HCT116 (cell line): ENCODE data around the gene NT5C3A. TPM values are rescaled to one million over a fixed set of nuclear protein-coding genes. Genes with fewer than 3 reads are reported as not detected.

ENCODE experiments used
- ATAC-seq: fragments of 200-7000 bp; cut with Tn5 transposase; 2 replicates; pipeline ENCODE4 v1.9.1; 2020; ENCODE audit warnings: mild to moderate bottlenecking, moderate library complexity
- BruUV-seq: library from RNA; stranded (reverse); fragments of 400-500 nt; replicated peaks from 2 replicates; lab custom pipeline; 2021; lab: Mats Ljungman, UMichigan
- CTCF ChIA-PET: fragments of 300-600 bp; sonication (Branson Sonifier 250); formaldehyde crosslinking; loops from one replicate; lab custom pipeline; 2021; ENCODE audit warnings: antibody characterized with exemption; lab: Charles Lee
- POLR2A ChIA-PET: fragments of 300-600, 350-600 bp; sonication (Branson Sonifier 250); formaldehyde crosslinking; loops from one replicate; lab custom pipeline; 2021; ENCODE audit warnings: antibody characterized with exemption; lab: Charles Lee
- RAD21 ChIA-PET, 2 experiments: fragments of 300-600 bp; sonication (Branson Sonifier 250); formaldehyde crosslinking; loops; one replicate each; lab custom pipeline; 2023; ENCODE audit warnings: low total read pairs in 2 of 2; ENCODE audit not compliant: uncharacterized antibody in 2 of 2, unreplicated experiment in 2 of 2, low non-redundant PET in 1 of 2; lab: Charles Lee
- DNase-seq: peaks from one replicate; pipeline ENCODE4 v3.0.0-alpha.2; 2010; ENCODE audit warnings: low read depth, low spot score
- H2AFZ ChIP-seq: fragments of 200-600 bp; shearing (Covaris generic), sonication (generic); 2 replicates; pipeline ENCODE4 v1.6.1; 2017; ENCODE audit warnings: low read depth, mixed run types, mixed read lengths, antibody characterized with exemption, low read length; ENCODE audit not compliant: poor library complexity, severe bottlenecking
- H3K27ac ChIP-seq: 2 replicates; pipeline ENCODE4 v1.5.1; 2012; ENCODE audit warnings: low read depth, low read length
- H3K27me3 ChIP-seq: fragments of 200-600 bp; sonication (generic); 2 replicates; pipeline ENCODE4 v1.6.1; 2016; ENCODE audit warnings: mixed run types, low read length, mixed read lengths; ENCODE audit not compliant: insufficient read depth
- H3K36me3 ChIP-seq, 2 experiments: fragments of 200-500 bp in 1 of 2; fragments of 200-600 bp in 1 of 2; sonication (Bioruptor generic) in 1 of 2; sonication (generic) in 1 of 2; 2 replicates each; pipeline versions ENCODE4 v1.5.1 to v1.6.1; 2014 to 2016; ENCODE audit warnings: low read length in 2 of 2, inconsistent platforms in 1 of 2, mixed read lengths in 1 of 2, mixed run types in 1 of 2; ENCODE audit not compliant: insufficient read depth in 2 of 2, control insufficient read depth in 1 of 2
- H3K4me1 ChIP-seq, 2 experiments: fragments of 200-600 bp in 1 of 2; sonication (generic) in 1 of 2; 2 replicates each; pipeline versions ENCODE4 v1.5.1 to v1.6.1; 2012 to 2017; ENCODE audit warnings: low read length in 2 of 2, inconsistent platforms in 1 of 2, mild to moderate bottlenecking in 1 of 2, mixed read lengths in 1 of 2, mixed run types in 1 of 2, moderate library complexity in 1 of 2; ENCODE audit not compliant: insufficient read depth in 2 of 2, control insufficient read depth in 1 of 2
- H3K4me2 ChIP-seq: fragments of 200-600 bp; sonication (generic); 2 replicates; pipeline ENCODE4 v1.6.1; 2017; ENCODE audit warnings: mixed run types, low read length, mixed read lengths
- H3K4me3 ChIP-seq, 2 experiments: fragments of 200-600 bp in 1 of 2; sonication (generic) in 1 of 2; replicated peaks in 1 of 2; 2 replicates each; pipeline ENCODE4 v1.5.1; 2011 to 2016; ENCODE audit warnings: low read length in 2 of 2, control low read depth in 1 of 2, low read depth in 1 of 2, mild to moderate bottlenecking in 1 of 2, mixed read lengths in 1 of 2, mixed run types in 1 of 2
- H3K79me2 ChIP-seq: fragments of 200-600 bp; sonication (generic); 2 replicates; pipeline ENCODE4 v1.6.1; 2017; ENCODE audit warnings: mild to moderate bottlenecking, mixed run types, low read length, moderate library complexity, mixed read lengths; ENCODE audit not compliant: insufficient read depth
- H3K9ac ChIP-seq: fragments of 200-600 bp; sonication (generic); 2 replicates; pipeline ENCODE4 v1.6.1; 2016; ENCODE audit warnings: low read length, mixed read lengths
- H3K9me2 ChIP-seq: fragments of 200-600 bp; sonication (generic), shearing (Covaris generic); 2 replicates; pipeline ENCODE4 v1.6.1; 2017; ENCODE audit warnings: mixed run types, mild to moderate bottlenecking, moderate library complexity; ENCODE audit not compliant: insufficient read depth
- H3K9me3 ChIP-seq, 2 experiments: fragments of 200-500 bp in 1 of 2; fragments of 200-600 bp in 1 of 2; sonication (Bioruptor generic) in 1 of 2; sonication (generic) in 1 of 2; 2 replicates each; pipeline ENCODE4 v1.6.1; 2014 to 2017; ENCODE audit warnings: low read length in 2 of 2, mixed read lengths in 2 of 2, inconsistent platforms in 1 of 2, low read depth in 1 of 2, mild to moderate bottlenecking in 1 of 2, mixed run types in 1 of 2, moderate library complexity in 1 of 2; ENCODE audit not compliant: control insufficient read depth in 1 of 2, insufficient read depth in 1 of 2
- H4K20me1 ChIP-seq: fragments of 200-600 bp; sonication (generic), shearing (Covaris generic); 2 replicates; pipeline ENCODE4 v1.6.1; 2017; ENCODE audit warnings: mixed run types, mild to moderate bottlenecking, moderate library complexity; ENCODE audit not compliant: insufficient read depth
- ATF3 ChIP-seq: IDR thresholded peaks from 2 replicates; pipeline ENCODE4 v1.6.1; 2012
- CBX3 ChIP-seq: IDR thresholded peaks from 2 replicates; pipeline ENCODE4 v1.6.1; 2012; ENCODE audit warnings: low read depth
- EGR1 ChIP-seq: IDR thresholded peaks from 2 replicates; pipeline ENCODE4 v1.6.1; 2012; ENCODE audit warnings: low read depth
- EZH2 ChIP-seq: fragments of 200-600 bp; sonication (generic); IDR thresholded peaks from 2 replicates; pipeline ENCODE4 v1.6.1; 2017; ENCODE audit warnings: antibody characterized with exemption, mixed run types
- EZH2phosphoT487 ChIP-seq: fragments of 200-600 bp; IDR thresholded peaks from 2 replicates; pipeline ENCODE4 v1.6.1; 2018; ENCODE audit warnings: antibody characterized with exemption, borderline replicate concordance
- FOSL1 ChIP-seq: IDR thresholded peaks from 2 replicates; pipeline ENCODE4 v1.6.1; 2012; ENCODE audit warnings: low read depth
- JUND ChIP-seq: IDR thresholded peaks from 2 replicates; pipeline ENCODE4 v1.6.1; 2012
- POLR2A ChIP-seq: IDR thresholded peaks from 2 replicates; pipeline ENCODE4 v1.7.0; 2011; ENCODE audit warnings: borderline replicate concordance; ENCODE audit not compliant: insufficient read depth, insufficient read length; ENCODE audit errors: extremely low read depth
- POLR2AphosphoS5 ChIP-seq: IDR thresholded peaks from 2 replicates; pipeline ENCODE4 v1.6.1; 2011; ENCODE audit warnings: mild to moderate bottlenecking, low read depth, low read length, moderate library complexity
- RAD21 ChIP-seq: IDR thresholded peaks from 2 replicates; pipeline ENCODE4 v1.6.1; 2012; ENCODE audit warnings: low read depth, mild to moderate bottlenecking
- REST ChIP-seq: IDR thresholded peaks from 2 replicates; pipeline ENCODE4 v1.6.1; 2012; ENCODE audit warnings: low read depth
- SIN3A ChIP-seq: IDR thresholded peaks from 2 replicates; pipeline ENCODE4 v1.6.1; 2012; ENCODE audit warnings: low read depth
- SRF ChIP-seq: IDR thresholded peaks from 2 replicates; pipeline ENCODE4 v1.6.1; 2012; ENCODE audit warnings: low read depth
- TCF7L2 ChIP-seq: IDR thresholded peaks from 2 replicates; pipeline ENCODE4 v1.7.0; 2011; ENCODE audit warnings: borderline replicate concordance, inconsistent platforms; ENCODE audit not compliant: insufficient read depth, insufficient read length; ENCODE audit errors: extremely low read depth
- ZBTB33 ChIP-seq: IDR thresholded peaks from 2 replicates; pipeline ENCODE4 v1.6.1; 2011; ENCODE audit warnings: mild to moderate bottlenecking, low read length, moderate library complexity; ENCODE audit not compliant: insufficient replicate concordance; ENCODE audit errors: extremely low read depth
- ZFX ChIP-seq: fragments of 450-650 bp; IDR thresholded peaks from 2 replicates; pipeline ENCODE4 v1.6.1; 2017
- ZNF274 ChIP-seq: fragments of 200-500 bp; sonication (Bioruptor generic); IDR thresholded peaks from 2 replicates; pipeline ENCODE4 v1.6.1; 2014; ENCODE audit warnings: mild to moderate bottlenecking, low read depth, low read length, inconsistent platforms
- intact Hi-C: fragments of 100-400 bp; cut with micrococcal nuclease; formaldehyde crosslinking; loops from 2 replicates; pipeline ENCODE4 v1.10.0; 2022
- total RNA-seq: library from RNA; stranded (reverse); gene quantifications from one replicate; pipeline ENCODE4 v1.2.1, GENCODE V29; 2021; ENCODE audit not compliant: unreplicated experiment
- TF ChIP-seq, protein P1 (sequence below), 3 experiments: fragments of 200-600 bp in 1 of 3; sonication (generic) in 1 of 3; IDR thresholded peaks in 2 of 3; conservative IDR thresholded peaks in 1 of 3; 2 replicates each; pipeline ENCODE4 v1.5.1; 2012 to 2017; ENCODE audit warnings: low read depth in 2 of 3, low read length in 2 of 3, antibody characterized with exemption in 1 of 3, borderline replicate concordance in 1 of 3, control low read depth in 1 of 3, mild to moderate bottlenecking in 1 of 3, mixed read lengths in 1 of 3, mixed run types in 1 of 3, moderate library complexity in 1 of 3; ENCODE audit not compliant: insufficient read depth in 1 of 3
- TF ChIP-seq, protein P2 (sequence below): IDR thresholded peaks from 2 replicates; pipeline ENCODE4 v1.6.1; 2012

NT5C3A gene
- total RNA-seq, 1 experiment from 2014 or later: 32.5 TPM

- DNase-seq (no peak), ATAC-seq (no peak)
- H4K20me1 ChIP-seq: no peaks in the 10 kb centered on the region
- no peaks in the 10 kb centered on the region for H3K79me2 ChIP-seq
- no peak overlapping the region for H2AFZ ChIP-seq
- TF ChIP-seq TCF7L2 (no peak), EGR1 (no peak), ZNF274 (no peak), POLR2A (no peak), EZH2phosphoT487 (no peak), SIN3A (no peak), CBX3 (no peak), SRF (no peak), RAD21 (no peak), EZH2 (no peak), ATF3 (no peak), REST (no peak), ZFX (no peak), ZBTB33 (no peak), JUND (no peak), FOSL1 (no peak), POLR2AphosphoS5 (no peak)
- TF ChIP-seq, protein P1, sequence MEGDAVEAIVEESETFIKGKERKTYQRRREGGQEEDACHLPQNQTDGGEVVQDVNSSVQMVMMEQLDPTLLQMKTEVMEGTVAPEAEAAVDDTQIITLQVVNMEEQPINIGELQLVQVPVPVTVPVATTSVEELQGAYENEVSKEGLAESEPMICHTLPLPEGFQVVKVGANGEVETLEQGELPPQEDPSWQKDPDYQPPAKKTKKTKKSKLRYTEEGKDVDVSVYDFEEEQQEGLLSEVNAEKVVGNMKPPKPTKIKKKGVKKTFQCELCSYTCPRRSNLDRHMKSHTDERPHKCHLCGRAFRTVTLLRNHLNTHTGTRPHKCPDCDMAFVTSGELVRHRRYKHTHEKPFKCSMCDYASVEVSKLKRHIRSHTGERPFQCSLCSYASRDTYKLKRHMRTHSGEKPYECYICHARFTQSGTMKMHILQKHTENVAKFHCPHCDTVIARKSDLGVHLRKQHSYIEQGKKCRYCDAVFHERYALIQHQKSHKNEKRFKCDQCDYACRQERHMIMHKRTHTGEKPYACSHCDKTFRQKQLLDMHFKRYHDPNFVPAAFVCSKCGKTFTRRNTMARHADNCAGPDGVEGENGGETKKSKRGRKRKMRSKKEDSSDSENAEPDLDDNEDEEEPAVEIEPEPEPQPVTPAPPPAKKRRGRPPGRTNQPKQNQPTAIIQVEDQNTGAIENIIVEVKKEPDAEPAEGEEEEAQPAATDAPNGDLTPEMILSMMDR (IDR thresholded peaks at IDR 0.05 in 2 of 3, conservative IDR thresholded peaks at IDR 0.05 in 1 of 3; ENCODE audit: borderline replicate concordance in 1 of 3, insufficient read depth in 1 of 3, low read depth in 2 of 3, low read length in 2 of 3): no peak
- TF ChIP-seq, protein P2, sequence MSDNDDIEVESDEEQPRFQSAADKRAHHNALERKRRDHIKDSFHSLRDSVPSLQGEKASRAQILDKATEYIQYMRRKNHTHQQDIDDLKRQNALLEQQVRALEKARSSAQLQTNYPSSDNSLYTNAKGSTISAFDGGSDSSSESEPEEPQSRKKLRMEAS: no peak
- H3K27ac ChIP-seq: no peak overlapping the region
- CTCF ChIA-PET: no interaction called here
- H3K9me2 ChIP-seq: no peaks in the 10 kb centered on the region
- POLR2A ChIA-PET: no interaction called here
- intact Hi-C loops: no loop called here
- no peaks in the 10 kb centered on the region for H3K4me1 ChIP-seq
- RAD21 ChIA-PET: no interaction called here
- H3K27me3 ChIP-seq: peaks cover 3% of the 10 kb centered on the region; the same call in 1 of the 2 replicates
- no peaks in the 10 kb centered on the region for H3K36me3 ChIP-seq
- H3K9ac ChIP-seq: no peak overlapping the region
- H3K4me2 ChIP-seq: no peak overlapping the region
- no TSS peak for BruUV-seq
- no peak overlapping the region for H3K4me3 ChIP-seq
- H3K9me3 ChIP-seq: peaks cover 7 to 10% of the 10 kb centered on the region in 2 experiments; a peak in 2 of 4 replicates
Observed at GRCh38 chr7:33073243-33073642, 10.7 kb upstream of the NT5C3A start.
